Measurements from ENCODE around the gene PTPN9. TPM values are rescaled to one million over a fixed set of nuclear protein-coding genes. Genes with fewer than 3 reads are reported as not detected.

PTPN9 gene
- total and polyA plus RNA-seq, 8 donors: 21.9 to 50.4 (median 43.0) TPM

DNA sequence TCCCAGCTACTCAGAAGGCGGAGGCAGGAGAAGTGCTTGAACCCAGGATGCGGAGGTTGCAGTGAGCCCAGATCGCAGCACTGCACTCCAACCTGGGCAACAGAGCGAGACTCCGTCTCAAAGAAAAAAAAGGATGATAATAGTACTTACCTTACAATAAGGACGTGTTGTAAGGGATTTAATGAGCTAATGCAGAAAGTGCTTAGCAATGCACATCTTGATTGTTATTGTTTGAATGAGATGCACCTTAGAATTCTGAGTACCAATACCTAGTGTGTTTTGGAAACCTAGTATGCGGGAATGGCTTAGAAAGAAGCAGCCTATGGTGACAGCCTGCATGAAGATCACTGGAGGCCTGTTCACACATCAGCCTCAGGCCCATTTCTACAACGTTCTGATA, 26.9 kb upstream of the PTPN9 start:
- Histone ChIP-seq H3K36me3 (peaks cover 0 to 96% of the 10 kb centered on the region in 2 donors), H3K27me3 (no peaks in the 10 kb centered on the region), H3K4me3 (no peak overlapping the region), H3K4me1 (no peaks in the 10 kb centered on the region), H3K27ac (peak overlapping the region in 1 of 2 donors; percentile 8), H3K9me3 (no peaks in the 10 kb centered on the region)
- TF ChIP-seq, protein P1, sequence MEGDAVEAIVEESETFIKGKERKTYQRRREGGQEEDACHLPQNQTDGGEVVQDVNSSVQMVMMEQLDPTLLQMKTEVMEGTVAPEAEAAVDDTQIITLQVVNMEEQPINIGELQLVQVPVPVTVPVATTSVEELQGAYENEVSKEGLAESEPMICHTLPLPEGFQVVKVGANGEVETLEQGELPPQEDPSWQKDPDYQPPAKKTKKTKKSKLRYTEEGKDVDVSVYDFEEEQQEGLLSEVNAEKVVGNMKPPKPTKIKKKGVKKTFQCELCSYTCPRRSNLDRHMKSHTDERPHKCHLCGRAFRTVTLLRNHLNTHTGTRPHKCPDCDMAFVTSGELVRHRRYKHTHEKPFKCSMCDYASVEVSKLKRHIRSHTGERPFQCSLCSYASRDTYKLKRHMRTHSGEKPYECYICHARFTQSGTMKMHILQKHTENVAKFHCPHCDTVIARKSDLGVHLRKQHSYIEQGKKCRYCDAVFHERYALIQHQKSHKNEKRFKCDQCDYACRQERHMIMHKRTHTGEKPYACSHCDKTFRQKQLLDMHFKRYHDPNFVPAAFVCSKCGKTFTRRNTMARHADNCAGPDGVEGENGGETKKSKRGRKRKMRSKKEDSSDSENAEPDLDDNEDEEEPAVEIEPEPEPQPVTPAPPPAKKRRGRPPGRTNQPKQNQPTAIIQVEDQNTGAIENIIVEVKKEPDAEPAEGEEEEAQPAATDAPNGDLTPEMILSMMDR (IDR thresholded peaks at IDR 0.05): no peak
- ATAC-seq (no peak), DNase-seq (no peak)
- intact Hi-C loops (cut with DNase I): no loop called here

DNA sequence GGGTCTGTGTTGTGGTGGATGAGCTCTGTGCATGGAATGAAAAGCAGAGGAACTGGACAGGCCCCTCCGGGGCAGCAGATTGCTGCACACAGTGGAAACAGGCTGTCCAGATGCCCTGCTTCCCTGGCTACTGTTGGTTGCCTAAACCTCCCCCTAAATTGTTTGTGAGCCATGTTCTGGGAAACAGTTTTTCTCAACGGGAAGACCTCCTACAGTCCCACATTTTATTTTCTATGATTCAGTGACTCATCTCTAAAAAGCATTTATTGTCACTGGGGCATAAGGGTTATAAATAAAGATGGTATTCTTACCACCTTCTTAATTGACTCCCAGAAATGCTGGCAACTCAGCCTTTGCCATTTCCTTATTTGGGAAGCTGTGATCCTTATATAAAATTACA, 20.3 kb upstream of the PTPN9 start:
- Histone ChIP-seq H3K27ac (no peak overlapping the region), H3K27me3 (no peaks in the 10 kb centered on the region), H3K4me1 (peaks cover 0 to 4% of the 10 kb centered on the region in 2 donors), H3K4me3 (no peak overlapping the region), H3K9me3 (no peaks in the 10 kb centered on the region), H3K36me3 (peaks cover 0 to 96% of the 10 kb centered on the region in 2 donors)
- TF ChIP-seq, protein P1 (IDR thresholded peaks at IDR 0.05): no peak
- intact Hi-C loops (cut with DNase I): no loop called here
- DNase-seq (no peak), ATAC-seq (no peak)

DNA sequence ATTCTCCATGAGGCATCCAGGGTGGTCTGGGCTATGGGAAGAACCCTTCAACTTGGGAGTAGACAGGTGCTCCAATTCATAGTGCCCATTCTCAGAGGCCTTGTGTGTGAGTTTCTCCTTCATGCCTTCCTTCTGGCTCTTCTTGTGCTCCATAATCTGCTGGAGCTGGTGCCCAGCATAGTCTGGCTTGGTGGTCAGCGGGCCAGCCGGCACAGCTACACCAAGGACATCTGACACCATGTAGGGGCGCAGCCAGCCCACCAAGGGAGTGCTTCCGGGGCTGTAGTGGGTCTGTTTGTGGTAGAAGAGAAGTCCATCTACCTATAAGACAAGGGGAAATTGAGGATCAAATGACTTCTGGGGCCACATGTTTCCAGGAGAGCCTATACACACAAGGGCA, 19.2 kb upstream of the PTPN9 start:
- no peak overlapping the region for H3K27ac ChIP-seq

DNA sequence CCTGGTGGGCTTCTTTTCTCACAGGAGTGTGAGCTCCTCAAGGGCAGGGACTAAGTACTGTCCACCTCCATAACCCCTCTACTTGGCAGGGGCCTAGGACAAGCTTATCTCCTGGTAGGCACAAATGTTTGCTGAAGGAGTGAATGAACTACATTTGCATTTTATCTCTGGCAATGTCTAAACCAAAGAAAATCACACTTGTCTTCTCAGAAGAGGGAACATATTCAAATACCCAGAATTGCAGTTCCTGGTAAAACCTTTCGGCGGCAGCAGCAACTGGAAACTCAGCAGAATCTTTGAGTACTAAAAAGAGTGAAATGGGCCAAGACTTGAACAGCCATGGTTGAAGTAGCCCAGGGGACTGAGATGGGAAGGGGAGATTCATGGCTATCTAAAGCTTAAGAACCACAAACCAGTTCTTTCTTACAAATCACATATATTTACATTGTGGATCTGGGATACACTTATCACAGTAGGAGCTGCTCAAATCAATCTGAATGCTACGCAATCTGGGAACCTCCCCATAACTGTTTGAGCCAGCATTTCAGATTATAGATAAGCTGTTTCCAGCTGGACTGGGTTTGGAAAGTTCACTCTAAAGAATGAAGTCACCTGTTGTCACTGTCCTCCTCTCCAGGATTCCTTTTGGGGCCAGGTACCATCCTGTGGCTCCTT, 18.7 kb upstream of the PTPN9 start:
- DNase-seq (no peak), ATAC-seq (peak; percentile 53)
- no peak overlapping the region for H3K4me3 ChIP-seq
- H3K36me3 ChIP-seq: peaks cover 0 to 96% of the 10 kb centered on the region in 2 donors
- H3K9me3 ChIP-seq: no peaks in the 10 kb centered on the region
- intact Hi-C loops (cut with DNase I): no loop called here
- H3K4me1 ChIP-seq: peaks cover 0 to 4% of the 10 kb centered on the region in 2 donors
- TF ChIP-seq, protein P1 (IDR thresholded peaks at IDR 0.05): peak; percentile 23 to 30
- no peaks in the 10 kb centered on the region for H3K27me3 ChIP-seq
- no peak overlapping the region for H3K27ac ChIP-seq

More for the DNA sequence above, 19.2 kb upstream of the PTPN9 start:
- H3K27me3 ChIP-seq: no peaks in the 10 kb centered on the region
- DNase-seq (no peak), ATAC-seq (no peak)
- H3K9me3 ChIP-seq: no peaks in the 10 kb centered on the region
- H3K4me1 ChIP-seq: peaks cover 0 to 4% of the 10 kb centered on the region in 2 donors
- H3K4me3 ChIP-seq: no peak overlapping the region
- intact Hi-C loops (cut with DNase I): no loop called here
- TF ChIP-seq, protein P1 (IDR thresholded peaks at IDR 0.05): no peak
- H3K36me3 ChIP-seq: peaks cover 0 to 97% of the 10 kb centered on the region in 2 donors

DNA sequence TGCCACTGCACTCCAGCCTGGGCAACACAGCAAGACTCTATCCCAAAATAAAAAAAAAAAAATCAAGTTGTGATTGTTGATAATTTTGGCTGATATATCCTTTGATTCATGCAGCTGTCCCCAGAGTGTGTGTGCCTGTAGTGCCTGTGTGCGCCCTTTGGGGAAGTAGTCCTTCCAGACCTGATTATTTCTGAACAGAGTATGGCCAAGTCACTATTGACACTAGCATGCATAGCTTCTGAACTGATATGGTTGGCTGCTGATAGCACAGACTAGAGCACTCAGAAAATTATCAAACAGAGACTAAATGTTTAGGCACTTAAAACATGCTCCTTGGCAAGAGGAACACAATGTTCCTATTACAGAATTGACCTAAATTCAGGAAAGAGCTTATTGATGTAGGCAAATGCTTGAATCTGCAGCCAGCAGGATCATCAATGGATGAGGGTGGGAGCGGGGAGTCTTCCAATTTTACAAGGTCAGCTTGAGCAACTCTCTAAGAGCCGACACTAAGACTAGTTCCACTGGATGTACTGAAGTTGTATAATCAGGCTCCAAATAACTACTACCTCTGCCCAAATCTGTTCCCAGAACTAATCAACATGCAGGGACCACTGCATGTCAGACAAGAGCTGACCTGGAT, 17.7 kb upstream of the PTPN9 start:
- DNase-seq (no peak), ATAC-seq (no peak)
- H3K27me3 ChIP-seq: no peaks in the 10 kb centered on the region
- no peak overlapping the region for H3K27ac ChIP-seq
- no peaks in the 10 kb centered on the region for H3K9me3 ChIP-seq
- TF ChIP-seq, protein P1 (IDR thresholded peaks at IDR 0.05): no peak
- H3K36me3 ChIP-seq: peaks cover 0 to 92% of the 10 kb centered on the region in 2 donors
- no peak overlapping the region for H3K4me3 ChIP-seq
- intact Hi-C loops (cut with DNase I): no loop called here
- H3K4me1 ChIP-seq: peaks cover 0 to 4% of the 10 kb centered on the region in 2 donors

Data from left lung (tissue), 10 donors.